H1 (cell line): ENCODE data around the gene FRAT2. TPM values are rescaled to one million over a fixed set of nuclear protein-coding genes. Genes with fewer than 3 reads are reported as not detected.

Source experiments
- CBX5 ChIP-seq: fragments of 300-800, 300-1000 bp; sonication (generic); IDR thresholded peaks from 2 replicates; pipeline ENCODE4 v1.7.1; 2016; ENCODE audit warnings: antibody characterized with exemption, low read length, low read depth
- KDM4A ChIP-seq: IDR thresholded peaks from one replicate; pipeline ENCODE4 v1.7.1; 2012; ENCODE audit warnings: low read depth, mild to moderate bottlenecking, moderate library complexity, low read length, inconsistent platforms; ENCODE audit not compliant: severe bottlenecking
- TAF1 ChIP-seq: IDR thresholded peaks from 2 replicates; pipeline ENCODE4 v1.6.1; 2011; ENCODE audit warnings: mild to moderate bottlenecking, low read depth, low read length
- polyA plus RNA-seq, 7 experiments: library from polyadenylated mRNA; depleted of rRNA in 3 of 7; stranded (reverse) in 5 of 7; unstranded in 2 of 7; fragments of >200 nt in 5 of 7; fragments of 200-250 nt in 2 of 7; gene quantifications; 1 replicate in 5 of 7; 2 replicates in 1 of 7; 4 replicates in 1 of 7; pipeline versions ENCODE4 v1.2.1 to v1.2.3, GENCODE V29; 2011 to 2013; ENCODE audit warnings: missing spikeins in 2 of 7, mixed read lengths in 2 of 7
- total RNA-seq: library from RNA; stranded (reverse); fragmentation: NEBNext Ultra II Directional; extraction: Animal tissue kit (Norgen Biotek cat#: 25700); gene quantifications from 2 replicates; pipeline ENCODE4 v1.2.1, GENCODE V29; 2021
- TF ChIP-seq, protein P1 (sequence below): IDR thresholded peaks from 2 replicates; pipeline ENCODE4 v1.6.1; 2012; ENCODE audit warnings: inconsistent platforms

Gene FRAT2
- total and polyA plus RNA-seq, 2 of the 8 experiments (the other 6 are each of a cell fraction or from before 2014, with no cell fraction given) = 47.4 to 83.0 TPM

DNA sequence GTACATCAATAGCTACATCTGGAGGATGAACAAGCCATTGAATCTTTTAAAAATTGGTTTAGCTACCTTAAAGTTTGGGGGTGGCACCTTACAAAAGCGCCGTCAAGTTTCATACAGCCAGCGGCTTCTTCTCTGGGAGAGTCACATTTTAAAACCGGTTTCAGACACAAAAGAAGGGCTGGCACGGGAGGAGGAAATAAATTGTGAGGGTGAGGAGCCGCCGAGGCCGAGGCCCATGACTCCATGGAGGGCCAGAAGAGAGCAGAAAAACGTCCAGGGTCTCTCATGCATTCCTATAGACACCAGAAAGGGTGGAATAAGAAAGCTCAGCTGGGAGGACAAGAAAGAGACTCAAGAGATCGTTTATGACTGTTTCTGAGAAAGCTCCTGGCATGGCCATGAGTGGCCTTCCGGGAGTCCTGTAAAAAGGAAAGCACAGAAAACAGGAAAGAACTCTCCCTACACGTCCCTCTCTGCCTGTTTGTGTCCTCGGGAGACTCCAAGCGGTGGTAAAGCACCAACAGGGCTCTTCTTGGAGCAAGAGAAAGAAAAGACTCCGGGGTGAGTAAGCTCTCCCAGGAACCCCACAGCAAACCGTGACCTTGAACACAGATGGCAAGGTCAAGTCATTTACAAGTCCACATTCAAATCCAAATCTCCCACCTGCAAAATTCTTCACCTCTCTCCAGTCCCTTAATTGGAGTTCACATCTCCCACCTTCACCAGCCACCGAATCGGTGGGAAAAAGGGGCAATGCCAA, 1.8 kb downstream of the FRAT2 start (continued):
- TF ChIP-seq, protein P1, sequence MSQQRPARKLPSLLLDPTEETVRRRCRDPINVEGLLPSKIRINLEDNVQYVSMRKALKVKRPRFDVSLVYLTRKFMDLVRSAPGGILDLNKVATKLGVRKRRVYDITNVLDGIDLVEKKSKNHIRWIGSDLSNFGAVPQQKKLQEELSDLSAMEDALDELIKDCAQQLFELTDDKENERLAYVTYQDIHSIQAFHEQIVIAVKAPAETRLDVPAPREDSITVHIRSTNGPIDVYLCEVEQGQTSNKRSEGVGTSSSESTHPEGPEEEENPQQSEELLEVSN = no peak
- TF ChIP-seq TAF1 (no peak), KDM4A (no peak), CBX5 (no peak)
- TF ChIP-seq, all 59 proteins: peak for 5
